HepG2 (cell line): Measurements from ENCODE around the gene MIDN. TPM values are rescaled to one million over a fixed set of nuclear protein-coding genes. Genes with fewer than 3 reads are reported as not detected.

Experiments used
- BORCS8-MEF2B ChIP-seq: sonication (generic); formaldehyde crosslinking; IDR thresholded peaks from 2 replicates; pipeline ENCODE4 v1.8.0; 2022; ENCODE audit warnings: mild to moderate bottlenecking, missing genetic modification reagents
- CC2D1A ChIP-seq: sonication (generic); formaldehyde crosslinking; IDR thresholded peaks from 2 replicates; pipeline ENCODE4 v1.8.1; 2023; ENCODE audit warnings: mild to moderate bottlenecking, missing genetic modification reagents
- CREB1 ChIP-seq, 2 experiments: fragments of 450-650 bp in 1 of 2; IDR thresholded peaks; 2 replicates each; pipeline ENCODE4 v1.6.1; 2016 to 2017; ENCODE audit warnings: control low read depth in 1 of 2, mild to moderate bottlenecking in 1 of 2, missing compliant biosample characterization in 1 of 2, missing genetic modification characterization in 1 of 2
- KDM5A ChIP-seq: fragments of 200-600 bp; sonication (generic); IDR thresholded peaks from 2 replicates; pipeline ENCODE4 v1.7.0; 2018; ENCODE audit warnings: antibody characterized with exemption, mild to moderate bottlenecking, low read length, borderline replicate concordance
- MTF1 ChIP-seq: sonication (generic); formaldehyde crosslinking; IDR thresholded peaks from 2 replicates; pipeline ENCODE4 v1.5.0; 2020; ENCODE audit warnings: missing genetic modification reagents
- NCOR1 ChIP-seq: fragments of 200-600 bp; sonication (generic); IDR thresholded peaks from 2 replicates; pipeline ENCODE4 v1.7.0; 2017; ENCODE audit warnings: antibody characterized with exemption, low read length, borderline replicate concordance
- SIX1 ChIP-seq: sonication (generic); formaldehyde crosslinking; IDR thresholded peaks from 2 replicates; pipeline ENCODE4 v1.4.0; 2020; ENCODE audit warnings: missing genetic modification reagents, borderline replicate concordance
- TCF12 ChIP-seq, 2 experiments: fragments of 450-650 bp in 1 of 2; sonication (generic) in 1 of 2; formaldehyde crosslinking in 1 of 2; IDR thresholded peaks; 2 replicates each; pipeline versions ENCODE4 v1.6.1 to v1.8.0; 2017 to 2022; ENCODE audit warnings: antibody characterized with exemption in 1 of 2, mild to moderate bottlenecking in 1 of 2, missing genetic modification reagents in 1 of 2, moderate library complexity in 1 of 2
- TEAD2 ChIP-seq: sonication (generic); formaldehyde crosslinking; IDR thresholded peaks from 2 replicates; pipeline ENCODE4 v1.9.0; 2021; ENCODE audit warnings: missing genetic modification reagents
- ZNF12 ChIP-seq: sonication (generic); formaldehyde crosslinking; IDR thresholded peaks from 2 replicates; pipeline ENCODE4 v1.5.0; 2020; ENCODE audit warnings: missing genetic modification reagents
- ZNF224 ChIP-seq: sonication (generic); formaldehyde crosslinking; IDR thresholded peaks from 2 replicates; pipeline ENCODE4 v1.5.0; 2020; ENCODE audit warnings: mild to moderate bottlenecking, missing genetic modification reagents
- ZNF30 ChIP-seq: sonication (generic); formaldehyde crosslinking; IDR thresholded peaks from 2 replicates; pipeline ENCODE4 v1.5.0; 2020; ENCODE audit warnings: mild to moderate bottlenecking, missing genetic modification reagents
- ZNF598 ChIP-seq: sonication (generic); formaldehyde crosslinking; IDR thresholded peaks from 2 replicates; pipeline ENCODE4 v1.5.1; 2020; ENCODE audit warnings: mild to moderate bottlenecking, missing genetic modification reagents, borderline replicate concordance
- ZNF619 ChIP-seq: sonication (generic); formaldehyde crosslinking; IDR thresholded peaks from 2 replicates; pipeline ENCODE4 v1.4.0; 2020; ENCODE audit warnings: mild to moderate bottlenecking, missing genetic modification reagents
- ZNF644 ChIP-seq: IDR thresholded peaks from 2 replicates; pipeline ENCODE4 v1.6.1; 2016; ENCODE audit warnings: low read depth
- ZNF816 ChIP-seq: sonication (generic); formaldehyde crosslinking; IDR thresholded peaks from 2 replicates; pipeline ENCODE4 v1.8.0; 2022; ENCODE audit warnings: missing genetic modification reagents, mild to moderate bottlenecking, borderline replicate concordance
- polyA plus RNA-seq, 8 experiments: library from polyadenylated mRNA; depleted of rRNA in 3 of 8; stranded (reverse) in 7 of 8; unstranded in 1 of 8; fragments of >200 nt; fragmentation: Illumina TruSeq in 4 of 8; extraction: Trizol in 4 of 8; gene quantifications; 2 replicates each; pipeline versions ENCODE4 v1.2.1 to v1.2.3, GENCODE V29; 2011 to 2016; ENCODE audit warnings: low read depth in 4 of 8, missing spikeins in 1 of 8, mixed read lengths in 1 of 8; ENCODE audit not compliant: insufficient read depth in 1 of 8
- total RNA-seq, 5 experiments: library from RNA; depleted of rRNA; stranded (reverse); fragments of >200 nt; fragmentation: Illumina TruSeq; extraction: Trizol; gene quantifications; 2 replicates each; pipeline ENCODE4 v1.2.3, GENCODE V29; 2016; ENCODE audit warnings: low read depth in 1 of 5
- TF ChIP-seq, protein P1 (sequence below): fragments of 450-650 bp; IDR thresholded peaks from 2 replicates; pipeline ENCODE4 v1.6.1; 2017
- TF ChIP-seq, protein P2 (sequence below): sonication (generic); formaldehyde crosslinking; IDR thresholded peaks from 2 replicates; pipeline ENCODE4 v1.5.1; 2020; ENCODE audit warnings: missing genetic modification reagents, mild to moderate bottlenecking, borderline replicate concordance
- TF ChIP-seq, protein P3 (sequence below): sonication (generic); formaldehyde crosslinking; IDR thresholded peaks from 2 replicates; pipeline ENCODE4 v1.4.0; 2020; ENCODE audit warnings: missing genetic modification reagents, borderline replicate concordance
- TF ChIP-seq, protein P4 (sequence below): sonication (generic); formaldehyde crosslinking; IDR thresholded peaks from 2 replicates; pipeline ENCODE4 v1.4.0; 2020; ENCODE audit warnings: mild to moderate bottlenecking, missing genetic modification reagents
- TF ChIP-seq, protein P5 (sequence below): sonication (generic); formaldehyde crosslinking; IDR thresholded peaks from 2 replicates; pipeline ENCODE4 v1.4.0; 2020; ENCODE audit warnings: missing genetic modification reagents

MIDN gene
- total and polyA plus RNA-seq, 2 of the 13 experiments (the other 11 are each of a cell fraction or from before 2014, with no cell fraction given) = 8.4 to 18.0 TPM

DNA sequence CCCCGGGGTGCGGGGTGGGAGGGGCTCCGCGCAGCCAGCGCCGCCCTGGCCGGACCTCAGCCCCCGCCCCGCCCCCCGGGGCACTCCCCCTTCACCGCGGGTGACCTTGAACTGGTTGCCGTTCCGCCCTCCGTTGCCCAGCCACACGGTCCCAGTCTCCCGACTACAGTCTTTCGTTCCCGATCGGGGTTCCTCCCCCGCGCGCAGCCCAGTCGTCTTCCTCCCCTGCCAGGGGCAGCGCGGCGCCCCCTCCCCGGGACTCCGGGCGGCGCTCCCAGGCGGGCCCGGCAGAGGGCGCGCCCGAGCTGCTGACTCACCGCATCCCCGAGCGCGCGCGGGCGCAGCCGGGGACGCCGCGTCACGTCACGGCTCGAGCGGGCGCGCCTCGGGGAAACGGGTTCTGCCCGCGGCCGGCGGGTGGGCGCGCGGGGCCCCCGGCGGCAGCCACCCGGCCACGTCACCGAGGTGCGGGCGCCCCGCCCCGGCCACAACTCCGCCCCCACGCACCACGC lies 459 bp downstream of the MIDN start (continued):
- TF ChIP-seq, protein P1, sequence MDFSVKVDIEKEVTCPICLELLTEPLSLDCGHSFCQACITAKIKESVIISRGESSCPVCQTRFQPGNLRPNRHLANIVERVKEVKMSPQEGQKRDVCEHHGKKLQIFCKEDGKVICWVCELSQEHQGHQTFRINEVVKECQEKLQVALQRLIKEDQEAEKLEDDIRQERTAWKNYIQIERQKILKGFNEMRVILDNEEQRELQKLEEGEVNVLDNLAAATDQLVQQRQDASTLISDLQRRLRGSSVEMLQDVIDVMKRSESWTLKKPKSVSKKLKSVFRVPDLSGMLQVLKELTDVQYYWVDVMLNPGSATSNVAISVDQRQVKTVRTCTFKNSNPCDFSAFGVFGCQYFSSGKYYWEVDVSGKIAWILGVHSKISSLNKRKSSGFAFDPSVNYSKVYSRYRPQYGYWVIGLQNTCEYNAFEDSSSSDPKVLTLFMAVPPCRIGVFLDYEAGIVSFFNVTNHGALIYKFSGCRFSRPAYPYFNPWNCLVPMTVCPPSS = no peak
- TF ChIP-seq MTF1 = no peak
- TF ChIP-seq ZNF12 (CRISPR knock-in tag) = no peak
- TF ChIP-seq ZNF644 (CRISPR knock-in tag) = no peak
- TF ChIP-seq, protein P2, sequence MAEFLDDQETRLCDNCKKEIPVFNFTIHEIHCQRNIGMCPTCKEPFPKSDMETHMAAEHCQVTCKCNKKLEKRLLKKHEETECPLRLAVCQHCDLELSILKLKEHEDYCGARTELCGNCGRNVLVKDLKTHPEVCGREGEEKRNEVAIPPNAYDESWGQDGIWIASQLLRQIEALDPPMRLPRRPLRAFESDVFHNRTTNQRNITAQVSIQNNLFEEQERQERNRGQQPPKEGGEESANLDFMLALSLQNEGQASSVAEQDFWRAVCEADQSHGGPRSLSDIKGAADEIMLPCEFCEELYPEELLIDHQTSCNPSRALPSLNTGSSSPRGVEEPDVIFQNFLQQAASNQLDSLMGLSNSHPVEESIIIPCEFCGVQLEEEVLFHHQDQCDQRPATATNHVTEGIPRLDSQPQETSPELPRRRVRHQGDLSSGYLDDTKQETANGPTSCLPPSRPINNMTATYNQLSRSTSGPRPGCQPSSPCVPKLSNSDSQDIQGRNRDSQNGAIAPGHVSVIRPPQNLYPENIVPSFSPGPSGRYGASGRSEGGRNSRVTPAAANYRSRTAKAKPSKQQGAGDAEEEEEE (CRISPR knock-in tag) = no peak
- TF ChIP-seq TCF12 (IDR thresholded peaks at IDR 0.05) = no peak
- no peak for TF ChIP-seq TCF12 (CRISPR knock-in tag; IDR thresholded peaks at IDR 0.05)
- no peak for TF ChIP-seq ZNF30 (CRISPR knock-in tag)
- TF ChIP-seq, protein P3, sequence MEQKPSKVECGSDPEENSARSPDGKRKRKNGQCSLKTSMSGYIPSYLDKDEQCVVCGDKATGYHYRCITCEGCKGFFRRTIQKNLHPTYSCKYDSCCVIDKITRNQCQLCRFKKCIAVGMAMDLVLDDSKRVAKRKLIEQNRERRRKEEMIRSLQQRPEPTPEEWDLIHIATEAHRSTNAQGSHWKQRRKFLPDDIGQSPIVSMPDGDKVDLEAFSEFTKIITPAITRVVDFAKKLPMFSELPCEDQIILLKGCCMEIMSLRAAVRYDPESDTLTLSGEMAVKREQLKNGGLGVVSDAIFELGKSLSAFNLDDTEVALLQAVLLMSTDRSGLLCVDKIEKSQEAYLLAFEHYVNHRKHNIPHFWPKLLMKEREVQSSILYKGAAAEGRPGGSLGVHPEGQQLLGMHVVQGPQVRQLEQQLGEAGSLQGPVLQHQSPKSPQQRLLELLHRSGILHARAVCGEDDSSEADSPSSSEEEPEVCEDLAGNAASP (CRISPR knock-in tag) = peak; percentile 66
- TF ChIP-seq ZNF224 (CRISPR knock-in tag) = no peak
- TF ChIP-seq BORCS8-MEF2B (CRISPR knock-in tag) = no peak
- TF ChIP-seq TEAD2 (CRISPR knock-in tag) = no peak
- no peak for TF ChIP-seq CC2D1A (CRISPR knock-in tag)
- TF ChIP-seq NCOR1 = no peak
- TF ChIP-seq, protein P4, sequence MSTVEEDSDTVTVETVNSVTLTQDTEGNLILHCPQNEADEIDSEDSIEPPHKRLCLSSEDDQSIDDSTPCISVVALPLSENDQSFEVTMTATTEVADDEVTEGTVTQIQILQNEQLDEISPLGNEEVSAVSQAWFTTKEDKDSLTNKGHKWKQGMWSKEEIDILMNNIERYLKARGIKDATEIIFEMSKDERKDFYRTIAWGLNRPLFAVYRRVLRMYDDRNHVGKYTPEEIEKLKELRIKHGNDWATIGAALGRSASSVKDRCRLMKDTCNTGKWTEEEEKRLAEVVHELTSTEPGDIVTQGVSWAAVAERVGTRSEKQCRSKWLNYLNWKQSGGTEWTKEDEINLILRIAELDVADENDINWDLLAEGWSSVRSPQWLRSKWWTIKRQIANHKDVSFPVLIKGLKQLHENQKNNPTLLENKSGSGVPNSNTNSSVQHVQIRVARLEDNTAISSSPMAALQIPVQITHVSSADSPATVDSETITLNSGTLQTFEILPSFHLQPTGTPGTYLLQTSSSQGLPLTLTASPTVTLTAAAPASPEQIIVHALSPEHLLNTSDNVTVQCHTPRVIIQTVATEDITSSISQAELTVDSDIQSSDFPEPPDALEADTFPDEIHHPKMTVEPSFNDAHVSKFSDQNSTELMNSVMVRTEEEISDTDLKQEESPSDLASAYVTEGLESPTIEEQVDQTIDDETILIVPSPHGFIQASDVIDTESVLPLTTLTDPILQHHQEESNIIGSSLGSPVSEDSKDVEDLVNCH (CRISPR knock-in tag) = no peak
- no peak for TF ChIP-seq SIX1
- no peak for TF ChIP-seq ZNF816
- TF ChIP-seq CREB1 (IDR thresholded peaks at IDR 0.05) = peak; percentile 83; the same call in 1 of the 2 replicates
- TF ChIP-seq CREB1 (CRISPR knock-in tag; IDR thresholded peaks at IDR 0.05) = no peak
- TF ChIP-seq KDM5A = peak; percentile 47; the same call in 1 of the 2 replicates
- no peak for TF ChIP-seq ZNF598 (CRISPR knock-in tag)
- no peak for TF ChIP-seq ZNF619 (CRISPR knock-in tag)
- TF ChIP-seq, protein P5, sequence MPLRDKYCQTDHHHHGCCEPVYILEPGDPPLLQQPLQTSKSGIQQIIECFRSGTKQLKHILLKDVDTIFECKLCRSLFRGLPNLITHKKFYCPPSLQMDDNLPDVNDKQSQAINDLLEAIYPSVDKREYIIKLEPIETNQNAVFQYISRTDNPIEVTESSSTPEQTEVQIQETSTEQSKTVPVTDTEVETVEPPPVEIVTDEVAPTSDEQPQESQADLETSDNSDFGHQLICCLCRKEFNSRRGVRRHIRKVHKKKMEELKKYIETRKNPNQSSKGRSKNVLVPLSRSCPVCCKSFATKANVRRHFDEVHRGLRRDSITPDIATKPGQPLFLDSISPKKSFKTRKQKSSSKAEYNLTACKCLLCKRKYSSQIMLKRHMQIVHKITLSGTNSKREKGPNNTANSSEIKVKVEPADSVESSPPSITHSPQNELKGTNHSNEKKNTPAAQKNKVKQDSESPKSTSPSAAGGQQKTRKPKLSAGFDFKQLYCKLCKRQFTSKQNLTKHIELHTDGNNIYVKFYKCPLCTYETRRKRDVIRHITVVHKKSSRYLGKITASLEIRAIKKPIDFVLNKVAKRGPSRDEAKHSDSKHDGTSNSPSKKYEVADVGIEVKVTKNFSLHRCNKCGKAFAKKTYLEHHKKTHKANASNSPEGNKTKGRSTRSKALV (CRISPR knock-in tag) = no peak
